Transverse colon (tissue), 4 donors: ENCODE data around the gene CNOT3. TPM values are rescaled to one million over a fixed set of nuclear protein-coding genes. Genes with fewer than 3 reads are reported as not detected.
A peak's percentile ranks its signal among the peaks of the same experiment; 100 is the strongest.

Experiments
- DNase-seq: peaks from one replicate; pipeline ENCODE4 v3.0.0-alpha.2; 2019
- H3K27ac ChIP-seq, 4 donors: fragments of 200-600 bp; sonication (generic); 2 replicates each; pipeline ENCODE4 v1.5.1; 2016 to 2018; ENCODE audit warnings: inconsistent platforms in 4 of 4
- H3K27me3 ChIP-seq: fragments of 200-600 bp; sonication (generic); 2 replicates; pipeline ENCODE4 v1.5.1; 2017; ENCODE audit warnings: inconsistent platforms
- H3K36me3 ChIP-seq, 4 donors: fragments of 200-600 bp; sonication (generic); 2 replicates each; pipeline ENCODE4 v1.5.1; 2017 to 2019; ENCODE audit warnings: inconsistent platforms in 4 of 4
- H3K4me1 ChIP-seq, 4 donors: fragments of 200-600 bp; sonication (generic); 2 replicates each; pipeline ENCODE4 v1.5.1; 2017 to 2020; ENCODE audit warnings: inconsistent platforms in 4 of 4
- H3K4me3 ChIP-seq, 4 donors: fragments of 200-600 bp; sonication (generic); 1 replicate in 1 of 4; 2 replicates in 3 of 4; pipeline versions ENCODE4 v1.5.1 to v1.6.1; 2017 to 2019; ENCODE audit warnings: inconsistent platforms in 4 of 4
- H3K9me3 ChIP-seq, 2 donors: fragments of 200-600 bp; sonication (generic); 2 replicates each; pipeline ENCODE4 v1.5.1; 2017 to 2019; ENCODE audit warnings: inconsistent platforms in 2 of 2
- EP300 ChIP-seq: sonication (generic); formaldehyde crosslinking; IDR thresholded peaks from one replicate; pipeline ENCODE4 v1.6.1; 2017; ENCODE audit warnings: antibody characterized with exemption, low read depth
- POLR2A ChIP-seq: fragments of 450-650 bp; IDR thresholded peaks from one replicate; pipeline ENCODE4 v1.6.1; 2016; ENCODE audit warnings: antibody characterized with exemption, mild to moderate bottlenecking, moderate library complexity
- POLR2AphosphoS5 ChIP-seq, 3 donors: sonication (generic); formaldehyde crosslinking; IDR thresholded peaks; one replicate each; pipeline ENCODE4 v1.6.1; 2016; ENCODE audit warnings: antibody characterized with exemption in 3 of 3
- WGBS, 2 donors: methylation state at CpG; one replicate each; pipeline ENCODE4 v1.1.5; 2018; ENCODE audit warnings: low coverage in 1 of 2; 5-methylcytosine and 5-hydroxymethylcytosine counted together
- in situ Hi-C, 4 donors: fragments of 200-750 bp; cut with MboI; loops; one replicate each; pipeline versions ENCODE4 v1.15.0 to v1.15.1; 2017; ENCODE audit warnings: low sequenced_read_pairs in 3 of 4, low pct_ligation_motif_present in 1 of 4, low pct_unique_long_range_greater_than_20kb in 1 of 4
- intact Hi-C: fragments of 100-400 bp; cut with DNase I; formaldehyde crosslinking; loops from one replicate; pipeline ENCODE4 v1.15.1; 2023; ENCODE audit warnings: low total_unique reads
- total RNA-seq, 4 donors: library from RNA; depleted of rRNA; stranded (reverse); fragments of >200 nt; gene quantifications; one replicate each; pipeline ENCODE4 v1.1.0, GENCODE V29; 2016
- TF ChIP-seq, protein P1 (sequence below), 5 experiments: fragments of 200-600 bp in 3 of 5; fragments of 450-650 bp in 2 of 5; sonication (generic) in 3 of 5; IDR thresholded peaks; 1 replicate in 2 of 5; 2 replicates in 3 of 5; pipeline ENCODE4 v1.5.1; 2016 to 2017; ENCODE audit warnings: antibody characterized with exemption in 5 of 5, inconsistent platforms in 3 of 5, mild to moderate bottlenecking in 2 of 5, moderate library complexity in 1 of 5

Gene CNOT3
- total RNA-seq, 4 donors from 2014 or later, result 28.1 to 85.7 (median 32.1) TPM

DNA sequence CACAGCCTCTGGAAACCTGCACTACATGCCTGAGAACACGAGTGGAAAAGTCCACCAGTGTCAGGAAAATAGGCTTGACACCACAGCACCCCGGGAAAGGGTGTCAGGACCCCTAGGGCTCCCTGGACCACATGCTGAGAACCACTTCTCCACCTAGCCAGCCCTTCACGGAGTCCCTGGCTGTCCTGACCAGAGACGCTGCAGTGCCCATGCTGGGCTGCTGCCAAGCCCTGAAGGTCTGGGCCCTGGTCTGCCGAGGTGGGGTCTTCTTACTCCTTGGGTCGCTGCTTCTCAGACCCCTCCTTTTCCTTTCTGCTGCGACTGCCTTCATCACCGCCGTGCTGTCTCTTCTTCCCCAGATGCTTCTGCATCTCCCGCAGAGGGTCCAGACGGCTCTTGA lies 18.9 kb downstream of the CNOT3 start:
- TF ChIP-seq POLR2A, result no peak
- TF ChIP-seq POLR2AphosphoS5 (IDR thresholded peaks at IDR 0.05), result no peak
- DNase-seq, result no peak
- no peak overlapping the region for H3K27ac ChIP-seq
- 60 to 85% methylated on average over 3 to 11 of the region's 11 CpGs for WGBS, 2 donors
- H3K4me3 ChIP-seq, result no peak overlapping the region
- in situ Hi-C loops (no loop called here), intact Hi-C loops (no loop called here)
- no peaks in the 10 kb centered on the region for H3K9me3 ChIP-seq
- H3K36me3 ChIP-seq, result peaks cover 0 to 62% (median 28%) of the 10 kb centered on the region in 4 donors
- peaks cover 18 to 29% (median 25%) of the 10 kb centered on the region in 4 donors for H3K4me1 ChIP-seq
- no peaks in the 10 kb centered on the region for H3K27me3 ChIP-seq

DNA sequence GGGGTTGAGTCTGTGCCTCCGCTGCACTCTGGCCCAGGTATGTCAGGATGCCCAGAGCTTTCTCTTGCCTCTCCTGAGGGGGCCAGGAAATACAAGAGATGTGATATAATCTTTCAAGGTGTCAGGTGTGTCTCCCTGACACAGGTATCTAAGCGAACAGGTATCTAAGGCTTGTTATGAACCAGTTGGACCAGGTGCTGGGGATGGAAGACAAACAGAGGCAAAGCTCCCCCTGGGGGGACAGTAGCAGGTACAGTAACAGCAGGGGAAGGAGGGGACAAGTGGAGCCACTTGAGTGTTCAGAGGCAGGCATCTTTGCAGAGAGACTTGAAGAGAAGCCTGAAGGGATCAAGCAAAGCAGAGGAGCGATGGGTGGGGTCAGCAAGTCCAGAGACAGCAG lies 19.4 kb downstream of the CNOT3 start:
- WGBS, 2 donors, result 93% methylated on average over 3 of the region's 3 CpGs; no CpG with 5 or more reads in 1 of the 2 donors
- Histone ChIP-seq H3K27ac (no peak overlapping the region), H3K4me1 (peaks cover 22 to 34% (median 30%) of the 10 kb centered on the region in 4 donors), H3K4me3 (no peak overlapping the region), H3K27me3 (no peaks in the 10 kb centered on the region), H3K9me3 (no peaks in the 10 kb centered on the region), H3K36me3 (peaks cover 0 to 57% (median 26%) of the 10 kb centered on the region in 4 donors)
- no peak for DNase-seq
- intact Hi-C loops (no loop called here), in situ Hi-C loops (no loop called here)
- TF ChIP-seq POLR2AphosphoS5 (IDR thresholded peaks at IDR 0.05) (no peak), POLR2A (no peak), EP300 (no peak)
- TF ChIP-seq, protein P1, sequence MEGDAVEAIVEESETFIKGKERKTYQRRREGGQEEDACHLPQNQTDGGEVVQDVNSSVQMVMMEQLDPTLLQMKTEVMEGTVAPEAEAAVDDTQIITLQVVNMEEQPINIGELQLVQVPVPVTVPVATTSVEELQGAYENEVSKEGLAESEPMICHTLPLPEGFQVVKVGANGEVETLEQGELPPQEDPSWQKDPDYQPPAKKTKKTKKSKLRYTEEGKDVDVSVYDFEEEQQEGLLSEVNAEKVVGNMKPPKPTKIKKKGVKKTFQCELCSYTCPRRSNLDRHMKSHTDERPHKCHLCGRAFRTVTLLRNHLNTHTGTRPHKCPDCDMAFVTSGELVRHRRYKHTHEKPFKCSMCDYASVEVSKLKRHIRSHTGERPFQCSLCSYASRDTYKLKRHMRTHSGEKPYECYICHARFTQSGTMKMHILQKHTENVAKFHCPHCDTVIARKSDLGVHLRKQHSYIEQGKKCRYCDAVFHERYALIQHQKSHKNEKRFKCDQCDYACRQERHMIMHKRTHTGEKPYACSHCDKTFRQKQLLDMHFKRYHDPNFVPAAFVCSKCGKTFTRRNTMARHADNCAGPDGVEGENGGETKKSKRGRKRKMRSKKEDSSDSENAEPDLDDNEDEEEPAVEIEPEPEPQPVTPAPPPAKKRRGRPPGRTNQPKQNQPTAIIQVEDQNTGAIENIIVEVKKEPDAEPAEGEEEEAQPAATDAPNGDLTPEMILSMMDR (IDR thresholded peaks at IDR 0.05), result no peak

DNA sequence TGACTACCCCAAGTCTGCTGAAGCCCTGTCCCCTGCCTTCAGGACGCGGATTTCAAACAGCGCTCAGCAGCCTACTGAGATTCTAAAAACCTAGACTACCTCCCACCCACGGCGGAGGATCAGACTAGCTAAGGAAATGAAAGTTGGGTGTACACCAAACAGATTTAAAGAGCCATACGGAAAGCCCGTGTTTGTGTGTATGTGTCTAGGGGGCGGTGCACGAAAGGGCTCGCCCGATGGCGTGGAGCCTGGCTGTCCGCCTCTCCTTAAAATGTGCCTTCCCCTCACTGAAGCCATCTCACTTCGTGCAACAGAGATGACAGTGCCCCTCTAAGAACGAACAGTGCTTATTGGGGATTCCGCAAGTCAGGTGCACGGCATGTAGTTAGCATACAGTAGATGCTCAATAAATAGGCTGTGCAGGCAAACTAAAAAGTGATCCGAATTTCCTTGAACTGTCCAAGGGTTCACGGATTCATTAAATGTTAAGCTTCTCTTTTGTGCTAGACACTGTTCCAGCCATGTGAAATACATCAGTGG lies 21.3 kb downstream of the CNOT3 start:
- Histone ChIP-seq H3K27ac (peak overlapping the region; percentile 92 to 98 (median 94)), H3K36me3 (peaks cover 0 to 41% (median 17%) of the 10 kb centered on the region in 4 donors), H3K9me3 (no peaks in the 10 kb centered on the region), H3K4me3 (peak overlapping the region; percentile 48 to 80 (median 76)), H3K4me1 (peaks cover 30 to 49% (median 39%) of the 10 kb centered on the region in 4 donors), H3K27me3 (no peaks in the 10 kb centered on the region)
- no peak for DNase-seq
- TF ChIP-seq POLR2AphosphoS5 (IDR thresholded peaks at IDR 0.05), result no peak
- no peak for TF ChIP-seq POLR2A
- no peak for TF ChIP-seq EP300
- TF ChIP-seq, protein P1 (IDR thresholded peaks at IDR 0.05), result no peak
- WGBS, 2 donors, result 6 to 50% methylated on average over 2 to 19 of the region's 19 CpGs
- intact Hi-C loops (no loop called here), in situ Hi-C loops (no loop called here)

DNA sequence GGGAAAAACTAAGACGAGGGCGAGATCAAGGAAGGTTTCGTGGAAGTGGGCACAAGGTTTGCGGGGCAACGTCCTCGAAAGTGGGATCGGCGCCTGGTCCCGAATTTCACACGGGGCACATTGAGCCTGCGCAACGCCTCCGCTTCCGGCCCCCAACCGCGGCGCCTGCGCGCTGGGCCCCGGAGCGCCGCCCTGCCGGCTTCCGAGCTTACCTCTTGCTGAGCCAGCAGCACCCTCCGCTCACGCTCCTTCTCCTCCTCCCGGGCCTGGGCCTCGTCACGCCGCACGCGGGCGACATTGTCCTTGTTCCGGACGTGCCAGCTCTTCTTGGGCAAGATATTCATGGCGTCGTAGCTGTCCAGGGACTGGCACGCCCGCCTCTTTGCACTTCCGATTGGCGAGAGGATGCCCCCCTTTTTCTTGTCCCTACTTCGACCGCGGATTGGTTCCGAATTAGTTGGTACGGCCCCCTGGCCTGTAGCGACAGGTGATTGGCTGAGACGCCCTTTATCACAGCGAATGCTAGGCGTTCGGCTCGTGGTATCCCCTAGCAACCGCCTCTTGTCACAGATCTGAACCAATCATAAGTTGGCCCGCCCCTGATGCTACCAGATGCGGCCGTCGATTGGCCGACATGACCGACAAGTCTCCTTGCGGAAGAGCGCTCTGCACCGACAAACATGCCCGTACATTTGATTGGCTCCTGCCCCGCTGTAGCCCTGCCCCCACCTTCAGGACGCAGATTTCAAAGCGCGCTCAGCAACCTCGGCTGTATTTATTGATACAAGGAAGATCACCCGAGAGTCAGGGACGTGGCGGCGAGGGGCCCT lies 22.0 kb downstream of the CNOT3 start, which contains the start of gene LENG1:
TSS of gene LENG1 (minus strand) at position 370 of the 830 bp plus-strand sequence. CDS start at position 344, 26 bp downstream.
- H3K27ac ChIP-seq, result peak within 1 kb of the TSS; percentile 92 to 98 (median 94)
- TF ChIP-seq POLR2AphosphoS5 (IDR thresholded peaks at IDR 0.05), result peak; percentile 85 to 89 (median 88)
- TF ChIP-seq EP300, result no peak
- TF ChIP-seq, protein P1 (IDR thresholded peaks at IDR 0.05), result peak in 3 of 5 experiments; percentile 21 to 49 (median 26)
- peak; percentile 76 for TF ChIP-seq POLR2A
- in situ Hi-C loops (loop anchor here in 1 of 4 donors (10.0 kb wide), 1 partner anchor 75 kb away; no protein-coding TSS in a partner anchor), intact Hi-C loops (no loop called here)
- peaks cover 0 to 34% (median 14%) of the 10 kb centered on the region in 4 donors for H3K36me3 ChIP-seq
- H3K4me3 ChIP-seq, result peak within 1 kb of the TSS; percentile 48 to 80 (median 76)
- no peaks in the 10 kb centered on the region for H3K9me3 ChIP-seq
- peaks cover 30 to 56% (median 45%) of the 10 kb centered on the region in 4 donors for H3K4me1 ChIP-seq
- no peaks in the 10 kb centered on the region for H3K27me3 ChIP-seq
- DNase-seq, result peak; percentile 100
- WGBS, 2 donors, result 0 to 1% methylated on average over 3 to 63 of the region's 72 CpGs
